Stimulated activated CD8-positive, alpha-beta memory T cell treated with anti-CD3 and anti-CD28 coated beads, Interleukin-15, amount 100 ng/mL, for 4 hours (primary cell): Measurements from ENCODE around the gene RTN4RL2.
A peak's percentile ranks its signal among the peaks of the same experiment; 100 is the strongest.

ENCODE experiments used
- DNase-seq, 2 donors: peaks; one replicate each; pipeline ENCODE4 v3.0.0-alpha.2; 2020; ENCODE audit warnings: low read depth in 2 of 2

Gene RTN4RL2

DNA sequence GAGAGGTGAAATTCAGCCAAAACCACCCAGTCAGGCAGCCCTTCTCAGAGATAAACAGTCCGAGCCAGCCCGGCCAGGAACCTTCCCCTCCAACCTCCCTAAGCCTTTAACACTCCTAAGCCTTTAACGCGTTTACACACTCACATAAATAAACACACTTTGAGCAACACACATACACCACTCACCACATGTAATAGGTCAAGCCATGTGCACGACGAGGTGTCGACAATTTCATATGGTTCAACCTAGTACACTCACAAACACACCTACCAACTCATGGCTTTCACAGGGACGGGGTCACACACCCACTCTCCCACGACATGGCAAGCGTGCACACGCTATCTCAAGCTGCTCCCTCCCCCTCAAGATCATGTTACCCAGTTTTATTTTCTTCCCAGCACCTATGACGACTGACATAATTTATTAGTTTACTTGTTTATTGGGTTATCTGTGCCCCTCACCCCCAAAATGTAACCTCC is 39.7 kb downstream of the RTN4RL2 start:
- no peak for DNase-seq

DNA sequence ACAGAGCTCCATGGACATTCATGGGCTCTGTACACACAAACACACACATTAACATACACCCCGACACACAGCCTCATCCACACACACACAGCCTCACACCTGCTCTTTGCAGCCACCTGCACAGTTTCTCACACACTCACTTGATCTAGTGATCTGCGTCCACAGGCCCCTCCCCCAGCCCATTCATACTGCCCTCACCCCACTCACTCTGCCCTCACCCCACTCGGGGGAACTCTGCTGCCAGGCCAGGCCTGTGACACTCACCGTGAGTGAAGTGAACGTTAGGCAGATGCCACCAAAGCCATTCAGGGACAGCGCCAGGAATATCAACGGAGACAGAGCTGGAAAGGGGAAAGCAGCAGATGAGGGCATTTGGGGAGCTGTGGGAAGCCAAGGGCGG is 40.2 kb downstream of the RTN4RL2 start:
- DNase-seq = no peak

DNA sequence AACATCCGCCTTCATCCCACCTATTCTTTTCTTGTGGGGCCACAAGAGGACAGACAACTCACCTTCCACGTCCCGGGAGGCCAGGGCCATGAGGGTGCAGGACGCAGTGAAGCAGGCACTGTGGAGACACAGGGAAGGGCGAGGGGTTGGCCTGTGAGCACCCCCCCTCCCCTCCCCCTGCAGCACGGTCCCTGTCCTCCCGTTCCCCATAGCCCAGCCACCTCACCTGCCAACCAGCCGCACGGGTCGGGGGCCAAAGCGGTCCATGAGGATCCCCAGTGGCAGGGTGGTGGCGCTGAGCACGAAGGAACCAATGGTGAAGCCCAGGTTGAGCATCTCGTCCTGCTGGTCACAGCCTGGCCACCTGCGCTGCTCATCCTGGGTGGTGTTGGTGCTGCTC is 40.6 kb downstream of the RTN4RL2 start:
- no peak for DNase-seq

DNA sequence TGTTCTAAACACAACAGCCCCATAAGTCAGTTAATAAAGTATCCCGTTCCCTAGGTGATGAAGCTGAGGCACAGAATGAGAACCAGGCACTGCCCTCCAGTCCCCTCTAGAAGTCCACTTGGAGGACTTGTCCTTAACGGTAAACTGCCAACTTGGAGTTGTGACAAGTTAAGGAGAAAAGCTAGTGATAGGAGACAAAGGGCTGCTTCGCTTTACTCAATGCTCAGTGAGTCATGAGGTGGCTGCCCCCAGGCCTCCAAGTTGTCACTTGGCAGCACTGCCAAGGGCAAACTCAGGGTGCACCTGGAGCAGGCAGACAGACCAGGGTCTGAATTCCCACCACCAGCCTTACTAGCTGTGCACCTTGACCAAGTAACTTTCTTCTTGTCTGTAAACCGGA is 41.6 kb downstream of the RTN4RL2 start:
- no peak for DNase-seq

DNA sequence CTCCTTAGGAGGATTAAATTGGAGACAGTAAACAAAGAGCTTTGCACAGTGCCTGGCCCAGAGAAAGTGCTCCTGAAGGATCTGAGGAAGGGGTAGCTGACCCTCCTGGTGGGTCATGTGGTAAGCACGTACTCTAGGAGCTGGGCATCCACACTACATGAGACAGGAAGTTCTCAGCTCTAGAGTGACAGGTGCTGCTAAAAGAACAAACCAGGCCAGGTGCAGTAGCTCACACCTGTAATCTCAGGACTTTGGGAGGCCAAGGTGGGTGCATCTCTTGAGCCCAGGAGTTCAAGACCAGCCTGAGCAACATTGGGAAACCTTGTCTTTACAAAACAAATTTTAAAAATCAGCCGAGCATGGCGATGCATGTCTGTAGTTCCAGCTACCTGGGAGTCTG is 42.0 kb downstream of the RTN4RL2 start:
- no peak for DNase-seq

DNA sequence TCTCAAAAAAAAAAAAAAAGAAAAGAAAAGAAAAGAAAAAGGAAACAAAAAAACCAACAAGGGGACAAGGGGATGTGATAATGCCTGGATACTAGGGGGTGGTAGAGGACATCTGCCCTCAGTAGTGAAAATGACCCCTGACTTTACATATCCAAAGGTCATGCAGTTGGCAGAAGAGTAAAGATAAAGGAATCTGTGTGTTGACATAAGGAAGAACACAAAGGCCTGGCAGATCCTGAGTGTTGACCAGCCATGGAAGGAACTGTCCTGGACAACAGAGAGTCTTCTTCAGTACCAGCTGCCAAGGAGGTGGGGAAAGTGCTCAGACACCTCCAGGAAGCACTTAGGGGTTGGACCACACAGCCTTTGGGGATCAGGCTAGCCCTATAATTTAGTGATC is 42.5 kb downstream of the RTN4RL2 start:
- no peak for DNase-seq

DNA sequence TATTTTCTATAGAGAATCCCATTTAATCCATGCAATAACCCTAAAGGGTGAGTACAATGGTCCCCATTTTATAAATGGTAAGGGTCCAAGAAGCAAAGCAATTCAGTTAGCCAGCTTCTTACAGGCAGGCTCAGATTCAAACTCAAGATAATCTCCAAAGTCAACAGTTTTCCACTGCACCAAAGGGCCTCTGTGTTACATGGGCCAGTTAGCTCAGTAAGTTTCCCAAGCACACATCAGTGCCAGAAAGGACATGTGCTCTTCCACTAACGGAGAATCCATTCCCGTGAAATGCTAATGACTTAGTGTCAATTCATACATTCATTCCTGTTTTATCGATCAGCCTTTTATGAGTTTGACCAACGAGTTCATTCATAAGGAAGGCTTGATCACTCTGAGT is 44.2 kb downstream of the RTN4RL2 start:
- no peak for DNase-seq

DNA sequence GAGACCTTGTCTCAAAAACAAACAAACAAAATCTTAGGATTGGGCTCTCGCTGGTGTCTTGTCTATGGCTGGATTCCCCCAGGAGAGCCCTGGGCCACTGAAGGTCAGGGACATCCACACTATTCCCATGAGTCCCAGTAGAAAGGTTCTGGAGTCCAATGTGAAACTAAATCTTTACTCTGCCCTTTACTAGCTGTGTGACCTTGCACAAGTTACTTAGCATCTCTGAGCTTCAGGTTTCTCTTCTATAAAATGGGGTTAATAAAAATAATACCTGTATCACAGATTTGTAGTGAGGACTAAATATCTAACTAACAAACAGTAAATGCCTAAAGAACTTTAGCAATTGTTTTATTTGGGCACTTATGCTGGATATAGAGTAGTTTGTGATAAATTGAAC is 46.2 kb downstream of the RTN4RL2 start:
- DNase-seq = no peak

DNA sequence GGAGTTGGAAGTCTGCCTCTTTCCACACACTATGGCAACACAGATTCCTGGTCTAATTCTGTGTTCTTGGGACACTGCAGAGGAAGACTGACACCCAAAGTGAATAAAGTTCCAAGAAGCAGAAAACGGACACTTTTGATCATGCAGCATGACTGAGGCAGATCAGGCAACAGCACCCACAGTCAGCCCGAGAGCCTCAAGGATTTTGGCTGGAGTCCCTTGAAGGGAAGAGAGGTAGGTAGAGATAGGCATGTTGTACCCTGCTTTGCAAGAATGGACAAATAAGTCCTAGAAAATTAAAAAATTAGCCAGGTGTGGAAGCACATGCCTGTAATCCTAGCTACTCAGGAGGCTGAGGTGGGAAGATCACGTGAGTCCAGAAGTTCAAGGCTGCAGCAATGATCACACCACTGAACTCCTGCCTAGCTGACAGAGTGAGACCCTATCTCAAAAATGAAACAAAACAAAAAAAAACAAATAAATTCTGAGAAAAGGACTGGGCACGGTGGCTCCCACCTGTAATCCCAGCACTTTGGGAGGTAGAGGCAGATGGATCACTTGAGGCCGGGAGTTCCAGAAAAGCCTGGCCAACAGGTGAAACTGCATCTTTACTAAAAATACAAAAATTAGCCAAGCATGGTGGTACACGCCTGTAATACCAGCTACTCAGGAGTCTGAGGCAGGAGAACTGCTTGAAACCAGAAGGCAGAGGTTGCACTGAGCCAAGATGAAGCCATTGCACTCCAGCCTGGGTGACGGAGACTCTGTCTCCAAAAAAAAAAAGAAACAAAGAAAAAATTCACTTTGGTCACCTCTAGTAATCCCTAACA is 48.2 kb downstream of the RTN4RL2 start:
- DNase-seq = no peak

DNA sequence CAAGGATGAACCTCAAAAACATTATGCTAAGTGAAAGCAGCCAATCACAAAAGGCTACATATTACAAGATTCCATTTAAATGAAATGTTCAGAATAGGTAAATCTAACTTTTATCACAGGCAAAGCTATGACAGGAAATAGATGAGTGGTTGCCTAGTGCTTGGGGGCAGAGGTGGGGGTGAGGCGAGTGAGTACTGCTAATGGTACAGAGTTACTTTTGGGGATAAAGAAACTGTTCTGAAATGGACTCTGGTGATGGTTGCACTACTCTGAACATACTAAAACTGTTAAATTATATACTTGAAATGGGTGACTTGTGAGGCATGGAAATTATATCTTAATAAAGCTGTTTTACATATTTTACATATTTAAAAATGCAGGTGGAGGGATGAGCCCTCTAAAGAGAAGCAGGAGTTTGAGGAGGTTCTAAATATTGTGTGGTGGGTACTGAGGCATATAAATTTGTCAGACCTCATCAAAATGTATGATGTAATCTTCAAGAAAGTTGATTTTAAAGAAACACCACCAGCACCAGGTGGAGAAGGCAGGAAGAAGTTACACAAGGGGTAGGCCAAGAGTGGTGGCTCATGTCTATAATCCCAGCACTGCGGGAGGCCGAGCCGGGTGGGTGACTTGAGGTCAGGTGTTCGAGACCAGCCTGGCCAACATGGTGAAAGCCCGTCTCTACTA is 51.6 kb downstream of the RTN4RL2 start:
- DNase-seq = no peak

DNA sequence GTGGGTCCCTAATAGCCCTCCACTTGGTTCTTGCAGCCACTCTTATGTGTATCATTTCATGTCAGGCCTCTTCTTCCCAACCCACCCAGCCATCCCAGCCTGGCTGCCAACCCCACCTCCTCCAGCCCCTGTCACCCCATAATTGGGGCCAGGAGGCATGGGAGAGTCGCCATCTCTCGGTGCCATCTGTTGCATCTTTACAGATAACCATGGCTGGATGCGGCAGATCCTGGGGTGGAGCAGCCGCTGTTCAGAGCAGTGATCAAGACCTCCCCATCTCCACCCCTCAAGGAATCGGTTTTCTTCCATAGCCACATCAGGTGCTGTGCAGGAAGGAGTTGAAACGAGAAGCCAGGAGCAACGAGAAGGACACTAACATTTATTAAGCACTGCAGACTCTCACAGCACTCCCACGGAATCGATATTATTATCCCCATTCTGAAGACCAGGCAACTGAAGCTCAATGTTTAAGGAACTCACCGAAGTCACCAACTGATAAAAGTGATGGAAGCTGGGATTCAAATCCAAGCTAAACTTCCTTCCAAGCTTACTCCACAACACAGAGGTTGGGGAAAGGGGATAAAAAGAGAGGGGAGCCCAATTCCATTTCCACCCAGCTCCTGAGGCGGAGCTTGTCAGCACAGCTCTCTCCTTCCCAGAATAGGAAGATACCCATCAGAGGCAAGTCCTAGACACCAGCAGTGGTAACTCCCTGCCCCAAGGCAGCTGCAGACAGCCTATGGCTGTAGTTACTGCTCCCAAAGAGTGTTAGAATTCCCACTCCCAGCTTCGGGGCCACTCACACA is 52.5 kb downstream of the RTN4RL2 start:
- DNase-seq = no peak

DNA sequence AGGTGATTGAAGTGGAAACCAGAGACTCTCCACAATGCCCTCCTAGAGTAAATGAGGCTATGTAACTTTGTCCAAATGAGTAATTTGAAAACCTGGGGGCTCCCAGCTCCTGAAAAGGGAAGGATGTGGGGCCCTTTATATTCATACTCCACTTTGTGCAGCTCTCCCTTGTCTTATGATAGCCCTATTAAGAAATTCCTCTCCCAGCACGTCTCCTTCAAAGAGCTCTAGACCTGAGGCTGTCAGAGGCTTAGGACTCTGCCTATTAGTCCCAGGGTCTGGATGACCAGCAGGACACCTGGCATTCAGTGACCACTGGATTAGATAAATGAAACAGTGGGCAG is 53.1 kb downstream of the RTN4RL2 start:
- DNase-seq = no peak

DNA sequence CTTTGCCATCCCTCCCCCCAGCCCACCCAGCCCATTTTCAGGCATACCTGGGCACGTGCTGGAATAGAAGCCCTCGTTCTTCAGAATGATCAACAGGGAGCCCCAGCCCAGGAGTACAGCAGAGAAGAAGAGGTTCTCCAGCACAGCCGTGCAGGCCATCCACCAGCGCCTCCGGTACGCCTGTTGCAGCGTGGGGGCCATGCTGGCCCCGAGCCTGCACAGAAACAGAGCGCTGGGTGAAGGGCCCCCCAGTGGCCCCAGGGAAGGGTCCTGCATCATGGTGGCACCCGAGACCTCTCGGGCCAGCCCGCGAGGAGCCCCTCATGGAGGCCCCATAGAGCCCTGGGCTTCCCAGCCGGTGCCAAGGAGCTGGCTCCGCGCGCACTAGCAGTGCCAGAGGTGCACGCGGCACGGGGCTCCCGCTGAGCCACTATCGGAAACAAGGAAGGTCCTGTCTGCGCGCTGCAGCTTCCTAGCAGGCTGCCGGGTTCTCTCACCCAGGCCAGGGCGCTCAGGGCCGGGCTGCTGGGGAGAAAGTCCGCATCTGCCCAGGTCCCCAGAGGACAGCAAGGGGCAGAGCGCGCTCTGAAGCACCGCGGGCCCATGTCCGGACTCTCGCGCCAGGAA is 53.7 kb downstream of the RTN4RL2 start:
- DNase-seq = peak in 1 of 2 donors; percentile 7

DNA sequence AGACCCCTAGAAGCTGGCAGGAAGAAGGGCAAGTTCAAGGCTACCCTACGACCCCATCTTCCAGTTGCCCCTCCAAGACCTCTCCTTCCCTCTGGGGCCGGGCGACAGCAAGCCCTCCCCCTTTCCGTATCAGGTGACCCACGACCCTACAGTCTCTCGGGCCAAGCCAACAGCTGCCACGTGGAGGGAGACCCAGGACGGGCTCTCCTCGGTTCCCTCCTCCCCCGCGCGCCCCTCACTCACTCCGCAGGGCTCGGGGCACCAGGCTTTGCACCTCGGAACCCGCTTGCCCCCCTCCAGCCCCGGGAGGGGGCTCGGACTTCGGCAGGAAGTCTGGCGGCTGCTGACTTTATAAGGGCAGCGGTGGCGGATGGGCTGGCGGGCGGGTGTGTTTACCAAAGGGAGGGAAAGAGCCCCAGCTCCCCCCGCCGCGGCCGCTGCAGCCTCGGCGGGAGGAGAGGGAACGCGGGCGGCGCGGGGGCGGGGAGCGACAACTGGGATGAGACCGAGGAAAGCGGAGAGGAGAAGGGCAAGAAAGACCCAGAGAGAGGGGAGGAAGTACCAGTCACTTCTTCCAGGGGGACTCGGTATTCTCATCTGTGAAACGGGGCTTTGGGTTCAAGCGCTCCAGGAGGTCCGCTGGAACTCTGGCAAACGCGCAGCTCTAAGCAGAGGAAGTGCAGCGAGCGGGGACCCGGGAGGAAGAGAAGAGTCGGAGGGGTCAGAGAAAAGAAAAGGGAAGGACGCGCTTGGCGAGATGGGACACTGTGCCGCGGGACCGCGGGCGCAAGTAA is 54.4 kb downstream of the RTN4RL2 start:
- peak in 1 of 2 donors; percentile 16 for DNase-seq

DNA sequence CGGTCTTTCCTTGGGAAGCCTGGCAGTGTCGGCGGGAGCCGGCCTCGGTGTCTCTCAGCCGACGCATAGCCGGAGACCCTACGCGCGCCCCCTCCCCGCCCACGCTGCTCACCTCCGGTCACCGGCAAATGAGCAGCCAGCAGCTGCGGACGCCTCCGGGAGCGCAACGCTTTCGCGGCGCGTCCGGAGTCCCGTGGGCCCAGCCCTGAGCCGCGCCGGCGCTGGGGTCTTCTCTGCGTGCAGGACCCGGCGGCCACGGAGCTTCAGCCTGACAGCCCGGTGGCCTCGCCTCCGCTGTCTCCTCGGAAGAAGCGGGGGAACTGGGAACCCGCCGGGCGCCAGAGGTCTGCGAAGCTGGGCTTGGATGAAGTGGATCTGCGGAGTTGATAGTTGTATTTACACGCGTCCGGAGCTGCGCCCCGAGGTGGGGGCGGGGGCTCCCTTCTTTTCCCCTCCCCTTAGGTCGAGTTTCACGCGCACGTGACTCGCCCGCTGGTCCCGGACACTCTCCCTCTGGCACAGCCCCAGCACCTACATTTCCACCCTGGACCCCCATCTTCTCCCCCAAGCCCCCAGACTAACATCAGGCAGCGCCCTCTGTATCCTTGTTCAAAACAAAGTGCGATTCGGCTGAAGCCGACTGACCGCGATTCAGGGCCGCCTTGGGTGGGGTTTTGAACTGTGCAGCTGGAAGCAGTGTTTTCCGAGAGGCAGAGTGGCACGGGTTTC is 55.2 kb downstream of the RTN4RL2 start, which contains the start of gene SLC43A1:
TSS of gene SLC43A1 (minus strand) at position 371 of the 729 bp plus-strand sequence. CDS start 1,591 bp downstream, outside the sequence.
- peak in 1 of 2 donors; percentile 14 for DNase-seq

DNA sequence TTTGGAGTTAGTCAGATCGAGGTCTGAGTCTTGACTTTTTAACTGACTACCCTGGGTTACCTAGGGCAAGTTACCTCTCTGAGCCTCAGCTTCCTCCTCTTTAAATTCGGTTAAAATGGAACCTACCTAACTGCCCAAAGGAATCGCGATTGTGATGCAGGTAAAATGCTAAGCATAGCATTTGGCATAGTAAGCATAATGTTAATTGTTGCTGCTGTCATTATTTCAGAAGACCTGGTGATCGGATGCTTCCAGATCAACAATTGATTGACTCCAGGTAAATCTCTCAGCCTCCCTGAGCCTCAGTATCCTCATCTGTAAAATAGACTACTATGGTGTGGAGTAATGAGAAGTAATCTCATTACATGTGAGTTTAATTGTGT is 55.7 kb downstream of the RTN4RL2 start:
- no peak for DNase-seq

DNA sequence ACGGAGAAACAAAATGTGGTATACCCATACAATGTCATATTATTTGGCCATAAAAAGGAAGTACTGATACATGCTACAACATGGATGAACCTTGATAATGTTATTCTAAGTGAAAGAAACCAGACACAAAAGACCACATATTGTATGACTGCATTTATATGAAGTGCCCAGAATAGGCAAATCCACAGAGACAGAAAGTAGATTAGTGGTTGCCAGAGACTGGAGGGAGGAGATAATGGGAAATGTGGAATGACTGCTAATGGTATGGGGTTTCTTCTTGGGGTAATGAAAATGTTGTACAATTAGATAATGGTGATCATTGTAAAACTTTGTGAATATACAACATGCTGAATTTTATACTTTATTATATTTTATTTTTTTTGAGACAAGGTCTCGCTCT is 60.8 kb downstream of the RTN4RL2 start:
- DNase-seq = no peak

DNA sequence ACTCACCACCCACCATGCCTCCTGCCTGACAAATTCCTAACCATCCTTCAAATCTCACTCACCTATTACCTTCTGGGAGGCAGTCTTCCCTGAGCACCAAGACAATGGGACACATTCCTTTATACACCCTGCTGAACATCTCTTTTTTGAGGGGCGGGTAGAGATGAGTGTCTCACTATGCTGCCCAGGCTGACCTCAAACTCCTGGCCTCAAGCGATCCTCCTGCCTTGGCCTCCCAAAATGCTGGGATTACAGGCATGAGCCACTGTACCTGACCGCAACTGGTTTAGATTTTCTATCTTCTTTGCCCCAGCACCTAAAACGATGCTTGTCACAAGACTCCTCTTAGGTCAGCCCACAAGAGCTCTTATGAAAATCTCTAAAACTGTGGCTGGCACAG is 63.1 kb downstream of the RTN4RL2 start:
- no peak for DNase-seq
